ENCODE measurements around the gene RET.

The RET gene

GRCh38 chr10:43125881-43126731 lies 49.2 kb downstream of the RET start:
- DNase-seq (ENCODE audit: insufficient read length, low spot score) (no peak), FAIRE-seq (no peak)
- TF ChIP-seq, protein P1, sequence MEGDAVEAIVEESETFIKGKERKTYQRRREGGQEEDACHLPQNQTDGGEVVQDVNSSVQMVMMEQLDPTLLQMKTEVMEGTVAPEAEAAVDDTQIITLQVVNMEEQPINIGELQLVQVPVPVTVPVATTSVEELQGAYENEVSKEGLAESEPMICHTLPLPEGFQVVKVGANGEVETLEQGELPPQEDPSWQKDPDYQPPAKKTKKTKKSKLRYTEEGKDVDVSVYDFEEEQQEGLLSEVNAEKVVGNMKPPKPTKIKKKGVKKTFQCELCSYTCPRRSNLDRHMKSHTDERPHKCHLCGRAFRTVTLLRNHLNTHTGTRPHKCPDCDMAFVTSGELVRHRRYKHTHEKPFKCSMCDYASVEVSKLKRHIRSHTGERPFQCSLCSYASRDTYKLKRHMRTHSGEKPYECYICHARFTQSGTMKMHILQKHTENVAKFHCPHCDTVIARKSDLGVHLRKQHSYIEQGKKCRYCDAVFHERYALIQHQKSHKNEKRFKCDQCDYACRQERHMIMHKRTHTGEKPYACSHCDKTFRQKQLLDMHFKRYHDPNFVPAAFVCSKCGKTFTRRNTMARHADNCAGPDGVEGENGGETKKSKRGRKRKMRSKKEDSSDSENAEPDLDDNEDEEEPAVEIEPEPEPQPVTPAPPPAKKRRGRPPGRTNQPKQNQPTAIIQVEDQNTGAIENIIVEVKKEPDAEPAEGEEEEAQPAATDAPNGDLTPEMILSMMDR (IDR thresholded peaks at IDR 0.05; ENCODE audit: insufficient read depth, missing control alignments), result no peak

- DNase-seq (ENCODE audit: insufficient read length, low spot score), result no peak
Measured at GRCh38 chr10:43126759-43127424, 50.0 kb downstream of the RET start.

DNA sequence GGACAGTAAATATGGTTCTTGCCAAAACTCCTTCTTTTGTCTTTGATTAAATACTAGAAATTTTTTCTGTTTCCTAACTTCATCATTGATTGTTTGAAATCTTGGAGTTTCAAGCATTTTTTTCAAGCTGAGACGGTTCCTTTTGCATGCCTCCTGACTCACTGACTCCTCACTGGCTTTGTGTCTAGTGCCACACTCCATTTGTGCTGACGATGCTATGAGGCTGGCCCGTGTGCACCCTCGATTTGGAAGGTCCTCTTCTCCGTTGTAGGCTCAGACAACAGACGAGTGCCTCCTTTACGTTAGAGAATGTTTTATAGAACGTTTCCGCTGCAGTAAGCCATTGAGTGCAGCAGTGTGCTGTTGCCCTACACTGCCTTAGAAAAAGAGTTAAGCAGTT lies 50.6 kb downstream of the RET start:
- no peak for FAIRE-seq
- DNase-seq (ENCODE audit: insufficient read length, low spot score), result no peak
- TF ChIP-seq, protein P1 (IDR thresholded peaks at IDR 0.05; ENCODE audit: insufficient read depth, missing control alignments), result no peak

More at GRCh38 chr10:43126759-43127424, 50.0 kb downstream of the RET start:
- TF ChIP-seq, protein P1 (IDR thresholded peaks at IDR 0.05; ENCODE audit: insufficient read depth, missing control alignments), result no peak
- no peak for FAIRE-seq

DNA sequence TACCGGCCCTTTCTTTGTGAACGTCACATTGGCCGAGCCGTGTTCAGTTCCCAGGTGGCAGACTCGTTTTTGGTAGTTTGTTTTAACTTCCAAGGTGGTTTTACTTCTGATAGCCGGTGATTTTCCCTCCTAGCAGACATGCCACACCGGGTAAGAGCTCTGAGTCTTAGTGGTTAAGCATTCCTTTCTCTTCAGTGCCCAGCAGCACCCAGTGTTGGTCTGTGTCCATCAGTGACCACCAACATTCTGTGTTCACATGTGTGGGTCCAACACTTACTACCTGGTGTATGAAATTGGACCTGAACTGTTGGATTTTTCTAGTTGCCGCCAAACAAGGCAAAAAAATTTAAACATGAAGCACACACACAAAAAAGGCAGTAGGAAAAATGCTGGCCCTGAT lies 51.5 kb downstream of the RET start:
- FAIRE-seq (no peak), DNase-seq (ENCODE audit: insufficient read length, low spot score) (no peak)
- TF ChIP-seq, protein P1 (IDR thresholded peaks at IDR 0.05; ENCODE audit: insufficient read depth, missing control alignments), result no peak

DNA sequence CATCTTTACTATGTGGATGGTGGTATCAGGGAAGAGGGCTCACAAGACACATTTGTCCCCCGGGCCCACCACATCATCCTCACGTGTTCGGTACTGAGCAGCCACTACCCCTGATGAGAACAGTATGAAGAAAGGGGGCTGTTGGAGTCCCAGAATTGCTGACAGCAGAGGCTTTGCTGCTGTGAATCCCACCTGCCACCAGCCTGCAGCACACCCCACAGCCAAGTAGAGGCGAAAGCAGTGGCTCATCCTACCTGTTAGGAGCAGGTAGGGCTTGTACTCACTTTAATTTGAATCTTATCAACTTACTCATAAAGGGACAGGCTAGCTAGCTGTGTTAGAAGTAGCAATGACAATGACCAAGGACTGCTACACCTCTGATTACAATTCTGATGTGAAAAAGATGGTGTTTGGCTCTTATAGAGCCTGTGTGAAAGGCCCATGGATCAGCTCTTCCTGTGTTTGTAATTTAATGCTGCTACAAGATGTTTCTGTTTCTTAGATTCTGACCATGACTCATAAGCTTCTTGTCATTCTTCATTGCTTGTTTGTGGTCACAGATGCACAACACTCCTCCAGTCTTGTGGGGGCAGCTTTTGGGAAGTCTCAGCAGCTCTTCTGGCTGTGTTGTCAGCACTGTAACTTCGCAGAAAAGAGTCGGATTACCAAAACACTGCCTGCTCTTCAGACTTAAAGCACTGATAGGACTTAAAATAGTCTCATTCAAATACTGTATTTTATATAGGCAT lies 52.3 kb downstream of the RET start:
- TF ChIP-seq, protein P1 (IDR thresholded peaks at IDR 0.05; ENCODE audit: insufficient read depth, missing control alignments), result no peak
- FAIRE-seq (no peak), DNase-seq (ENCODE audit: insufficient read length, low spot score) (no peak)

- no peak for FAIRE-seq
- no peak for DNase-seq (ENCODE audit: insufficient read length, low spot score)
- TF ChIP-seq, protein P1 (IDR thresholded peaks at IDR 0.05; ENCODE audit: insufficient read depth, missing control alignments), result no peak
Measured at GRCh38 chr10:43130770-43131171, 53.9 kb downstream of the RET start.
